ENCODE data around the gene CD36.

Gene CD36

DNA sequence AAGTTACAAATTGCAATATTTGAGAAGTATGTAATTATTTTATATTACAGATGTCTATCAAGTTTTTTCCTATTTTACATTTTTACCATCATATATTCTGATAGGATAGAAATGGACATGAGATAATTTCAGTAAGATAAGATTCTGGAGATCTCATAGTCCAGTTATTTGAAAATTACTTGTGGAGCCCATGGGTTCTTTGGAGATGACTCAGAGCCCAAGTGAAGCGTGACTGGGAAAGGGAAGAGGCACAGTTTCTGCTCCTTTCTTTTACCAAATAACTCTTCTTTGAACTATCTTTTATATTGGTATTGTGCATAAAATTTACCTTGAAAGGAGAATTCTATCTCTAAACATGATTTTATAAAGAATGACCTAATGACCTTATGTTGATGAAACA lies 2.4 kb downstream of the CD36 start:
- H3K4me3 ChIP-seq (ENCODE audit: low read depth, low read length) = no peak overlapping the region
- TF ChIP-seq, protein P1, sequence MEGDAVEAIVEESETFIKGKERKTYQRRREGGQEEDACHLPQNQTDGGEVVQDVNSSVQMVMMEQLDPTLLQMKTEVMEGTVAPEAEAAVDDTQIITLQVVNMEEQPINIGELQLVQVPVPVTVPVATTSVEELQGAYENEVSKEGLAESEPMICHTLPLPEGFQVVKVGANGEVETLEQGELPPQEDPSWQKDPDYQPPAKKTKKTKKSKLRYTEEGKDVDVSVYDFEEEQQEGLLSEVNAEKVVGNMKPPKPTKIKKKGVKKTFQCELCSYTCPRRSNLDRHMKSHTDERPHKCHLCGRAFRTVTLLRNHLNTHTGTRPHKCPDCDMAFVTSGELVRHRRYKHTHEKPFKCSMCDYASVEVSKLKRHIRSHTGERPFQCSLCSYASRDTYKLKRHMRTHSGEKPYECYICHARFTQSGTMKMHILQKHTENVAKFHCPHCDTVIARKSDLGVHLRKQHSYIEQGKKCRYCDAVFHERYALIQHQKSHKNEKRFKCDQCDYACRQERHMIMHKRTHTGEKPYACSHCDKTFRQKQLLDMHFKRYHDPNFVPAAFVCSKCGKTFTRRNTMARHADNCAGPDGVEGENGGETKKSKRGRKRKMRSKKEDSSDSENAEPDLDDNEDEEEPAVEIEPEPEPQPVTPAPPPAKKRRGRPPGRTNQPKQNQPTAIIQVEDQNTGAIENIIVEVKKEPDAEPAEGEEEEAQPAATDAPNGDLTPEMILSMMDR (IDR thresholded peaks at IDR 0.05; ENCODE audit: borderline replicate concordance, insufficient read depth, low read depth, low read length) = no peak

DNA sequence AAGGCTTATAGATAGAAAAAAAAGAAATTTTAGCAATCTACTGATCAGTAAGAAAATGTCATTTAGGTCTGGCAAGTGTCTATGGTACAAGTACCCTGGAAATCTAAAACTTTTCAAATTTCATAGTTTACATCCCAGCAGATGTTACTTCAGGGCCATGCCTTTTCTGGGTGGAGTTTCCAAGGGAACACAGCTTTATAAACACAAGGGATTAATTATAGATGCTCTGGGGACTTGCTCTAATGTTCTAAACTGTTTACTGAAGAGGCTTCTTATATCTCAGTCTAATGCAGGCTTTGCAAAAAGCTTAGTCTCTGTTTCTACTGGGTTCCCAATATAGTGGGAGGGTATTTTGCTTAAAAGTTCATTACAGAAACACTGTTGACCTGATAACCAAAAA lies 3.1 kb downstream of the CD36 start:
- no peak overlapping the region for H3K4me3 ChIP-seq (ENCODE audit: low read depth, low read length)
- TF ChIP-seq, protein P1 (IDR thresholded peaks at IDR 0.05; ENCODE audit: borderline replicate concordance, insufficient read depth, low read depth, low read length) = no peak

DNA sequence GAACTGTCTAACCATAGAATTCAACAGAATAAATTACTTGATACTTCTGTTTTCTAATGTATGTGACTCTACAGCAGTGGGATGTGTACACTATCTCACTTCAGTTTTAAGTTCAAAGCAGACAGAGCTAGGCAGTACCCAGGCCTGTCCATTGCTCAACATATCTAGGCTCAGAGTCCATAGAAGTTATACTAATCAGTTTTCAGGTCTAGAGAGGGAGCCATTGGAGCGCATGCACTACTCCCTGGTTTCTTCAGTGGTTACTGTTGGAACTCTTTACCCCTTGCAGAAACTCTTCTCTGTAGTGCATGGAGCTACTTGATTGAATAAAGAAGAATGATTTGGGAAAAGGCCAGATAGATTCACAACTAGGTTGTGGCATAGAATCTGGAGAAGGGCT lies 4.4 kb downstream of the CD36 start:
- TF ChIP-seq, protein P1 (IDR thresholded peaks at IDR 0.05; ENCODE audit: borderline replicate concordance, insufficient read depth, low read depth, low read length) = no peak
- H3K4me3 ChIP-seq (ENCODE audit: low read depth, low read length) = no peak overlapping the region

DNA sequence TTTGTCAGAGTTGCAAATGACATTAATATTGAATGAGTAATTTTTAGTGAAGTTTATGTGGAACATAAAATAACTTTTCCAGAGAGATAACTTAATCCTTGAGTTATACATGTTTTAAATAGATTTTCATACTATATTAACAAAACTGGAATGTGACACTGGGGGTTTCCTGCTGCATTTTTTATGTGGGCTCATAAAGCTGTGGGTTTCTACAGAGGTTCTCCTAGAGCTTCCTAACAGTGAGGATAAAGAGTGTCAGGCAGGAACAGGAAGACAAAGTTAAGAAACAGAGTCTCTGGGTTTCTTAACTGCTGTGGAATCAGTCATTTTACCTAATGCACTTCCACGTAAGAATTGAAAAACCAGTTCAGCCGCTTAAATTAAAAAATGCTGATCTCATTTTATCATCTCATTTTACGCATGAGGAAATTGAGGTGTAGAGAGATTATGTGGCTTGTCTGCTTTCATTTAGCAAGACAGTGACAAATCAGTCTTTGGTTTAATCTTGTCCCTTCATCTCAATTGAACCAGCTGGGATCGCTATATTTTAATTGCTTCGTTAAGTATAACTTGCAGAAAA lies 5.0 kb downstream of the CD36 start:
- TF ChIP-seq, protein P1 (IDR thresholded peaks at IDR 0.05; ENCODE audit: borderline replicate concordance, insufficient read depth, low read depth, low read length) = no peak
- no peak overlapping the region for H3K4me3 ChIP-seq (ENCODE audit: low read depth, low read length)

DNA sequence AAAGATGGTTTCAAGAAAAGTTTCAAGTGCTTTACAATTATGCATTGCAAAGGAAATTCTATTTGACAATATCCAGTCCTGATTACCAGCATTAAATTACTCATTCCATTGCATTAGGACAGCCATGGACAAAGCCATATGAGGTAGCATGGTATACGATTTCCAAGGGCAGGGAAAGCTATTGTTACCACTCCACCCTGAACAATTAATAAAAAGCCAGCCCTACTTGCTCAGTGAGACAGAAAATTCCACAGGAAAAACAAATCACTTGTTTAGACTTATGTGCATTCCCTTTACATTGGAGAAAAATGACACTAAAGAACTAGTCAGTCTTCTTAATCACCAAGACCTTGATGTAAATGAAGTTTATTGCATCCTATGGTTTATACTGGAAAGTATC lies 5.6 kb downstream of the CD36 start:
- TF ChIP-seq, protein P1 (IDR thresholded peaks at IDR 0.05; ENCODE audit: borderline replicate concordance, insufficient read depth, low read depth, low read length) = no peak
- H3K4me3 ChIP-seq (ENCODE audit: low read depth, low read length) = no peak overlapping the region

DNA sequence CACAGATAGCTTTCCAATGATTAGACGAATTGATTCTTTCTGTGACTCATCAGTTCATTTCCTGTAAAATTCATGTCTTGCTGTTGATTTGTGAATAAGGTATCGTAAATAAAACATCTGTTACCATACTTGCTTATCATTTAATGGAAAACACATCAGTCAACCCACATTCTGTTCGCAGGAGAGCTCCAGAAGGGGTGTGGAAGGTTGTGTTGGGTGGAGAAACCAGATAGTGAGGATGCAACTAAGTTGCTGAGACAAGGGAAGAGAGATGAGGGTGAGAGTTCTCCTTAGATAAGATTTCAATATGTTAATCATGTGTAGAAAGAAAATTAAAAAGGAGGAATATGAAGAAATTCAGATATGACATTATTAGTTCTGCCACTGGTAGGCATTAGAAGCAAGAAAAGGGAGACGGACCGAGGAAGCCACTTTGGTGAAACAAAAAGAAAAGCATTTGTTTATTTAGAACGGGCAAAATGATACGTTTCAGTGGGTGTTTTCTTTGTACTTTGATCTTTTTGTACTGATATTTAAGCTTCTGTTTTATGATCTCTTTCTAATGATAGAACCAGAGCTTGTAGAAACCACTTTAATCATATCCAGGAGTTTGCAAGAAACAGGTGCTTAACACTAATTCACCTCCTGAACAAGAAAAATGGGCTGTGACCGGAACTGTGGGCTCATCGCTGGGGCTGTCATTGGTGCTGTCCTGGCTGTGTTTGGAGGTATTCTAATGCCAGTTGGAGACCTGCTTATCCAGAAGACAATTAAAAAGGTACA lies 7.8 kb downstream of the CD36 start:
- TF ChIP-seq, protein P1 (IDR thresholded peaks at IDR 0.05; ENCODE audit: borderline replicate concordance, insufficient read depth, low read depth, low read length) = no peak
- no peak overlapping the region for H3K4me3 ChIP-seq (ENCODE audit: low read depth, low read length)

DNA sequence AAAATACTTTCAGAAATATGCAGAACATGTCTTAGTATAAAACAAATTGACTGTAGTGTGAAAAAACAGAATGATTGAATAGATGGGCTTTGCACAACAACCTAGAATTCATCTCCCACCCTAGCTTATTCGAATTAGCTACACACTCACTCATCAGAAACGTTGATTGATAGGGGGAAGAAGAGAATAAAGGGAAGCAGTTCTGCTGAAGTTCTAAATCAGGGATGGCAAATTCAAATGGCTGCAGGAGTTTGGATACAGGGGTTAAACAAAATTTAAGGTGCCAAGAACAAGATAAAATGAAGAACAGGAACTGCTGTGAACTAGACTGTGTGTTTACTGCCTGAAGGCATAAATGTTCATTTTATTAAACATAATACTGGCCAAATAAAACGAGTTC lies 9.0 kb downstream of the CD36 start:
- TF ChIP-seq, protein P1 (IDR thresholded peaks at IDR 0.05; ENCODE audit: borderline replicate concordance, insufficient read depth, low read depth, low read length) = no peak
- H3K4me3 ChIP-seq (ENCODE audit: low read depth, low read length) = no peak overlapping the region

Data from GM12875 (cell line).